NCI-H446 treated with DMSO at 0.1 percent for 48 hours (cell line): Measurements from ENCODE around the gene INSIG1.

Experiments used
- DNase-seq: peaks from one replicate; lab custom pipeline; 2025; lab: John Stamatoyannopoulos, UW

INSIG1 gene

GRCh38 chr7:155285423-155285822, 12.3 kb upstream of the INSIG1 start:
- DNase-seq: no peak

GRCh38 chr7:155285833-155286232, 11.8 kb upstream of the INSIG1 start:
- no peak for DNase-seq

GRCh38 chr7:155286686-155287085, 11.0 kb upstream of the INSIG1 start:
- no peak for DNase-seq

GRCh38 chr7:155287284-155287935, 10.3 kb upstream of the INSIG1 start:
- DNase-seq: no peak

DNA sequence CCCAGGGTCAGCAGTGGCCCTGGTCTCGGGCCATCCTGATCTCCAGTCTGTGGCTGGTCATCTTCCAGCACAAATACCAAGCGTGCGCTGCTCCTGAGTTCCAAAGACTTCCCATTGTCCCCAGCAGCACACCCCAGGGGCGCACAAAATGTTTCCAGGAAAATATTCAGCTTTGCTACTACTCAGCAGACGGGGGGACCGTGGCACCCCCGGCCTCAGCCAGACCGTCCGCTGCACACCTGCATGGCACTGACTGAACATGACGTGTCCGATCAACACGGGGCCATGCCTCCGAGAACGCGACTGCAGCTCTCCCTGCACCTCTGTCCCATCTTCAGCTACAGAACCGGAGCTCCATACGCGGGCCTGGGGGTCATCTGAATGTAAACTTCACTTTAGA, 9.6 kb upstream of the INSIG1 start:
- DNase-seq: no peak

- no peak for DNase-seq
Observed at GRCh38 chr7:155289107-155289506, 8.6 kb upstream of the INSIG1 start.

DNA sequence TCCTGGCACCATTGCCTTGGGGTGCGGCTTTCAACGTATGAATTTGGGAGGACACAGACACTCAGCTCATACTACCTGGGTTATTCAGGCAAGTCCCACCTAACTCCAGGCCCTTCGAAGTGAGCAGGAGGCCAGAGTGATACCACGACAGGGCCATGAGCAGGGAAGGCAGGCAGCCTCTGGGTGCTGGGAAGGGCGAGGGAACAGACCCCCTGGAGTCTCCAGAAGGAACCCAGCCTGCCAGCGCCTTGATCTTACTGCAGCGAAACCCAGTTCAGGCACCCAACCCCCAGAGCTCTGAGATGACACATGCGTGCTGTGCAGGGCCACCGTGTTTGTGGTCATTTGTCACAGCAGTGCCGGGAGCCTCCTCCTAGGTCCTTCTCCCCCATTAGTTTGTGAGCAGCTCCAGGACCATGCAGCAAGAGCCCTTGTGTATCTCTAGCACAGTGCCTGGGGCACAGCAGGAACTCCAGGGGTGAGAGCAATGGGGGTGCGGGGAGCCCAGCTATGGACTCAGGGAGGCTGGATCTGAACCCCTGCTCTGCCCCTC, 7.7 kb upstream of the INSIG1 start:
- DNase-seq: no peak

DNA sequence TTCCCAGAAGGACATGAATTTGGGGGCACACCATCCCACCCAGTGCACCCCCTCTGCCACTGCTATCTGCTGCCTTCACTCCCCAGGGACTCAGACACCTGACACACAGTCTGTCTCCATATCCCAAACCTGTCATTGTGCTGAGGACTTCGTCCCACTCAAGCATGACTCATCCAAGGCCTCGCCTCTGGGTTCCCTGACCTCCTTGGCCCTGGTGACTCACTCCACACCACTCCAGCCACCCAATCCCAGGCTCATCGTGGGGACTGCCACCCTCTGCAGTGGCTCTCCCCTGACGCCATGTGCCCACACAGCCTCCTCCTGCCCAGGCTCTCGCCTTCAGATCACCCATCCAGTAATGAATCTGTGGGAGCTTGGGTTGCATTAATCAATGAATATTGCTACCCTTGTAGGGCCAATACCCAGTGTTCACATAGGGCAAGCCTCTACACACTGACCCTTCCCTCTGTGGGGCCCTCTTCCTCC, 6.6 kb upstream of the INSIG1 start:
- DNase-seq: no peak

DNA sequence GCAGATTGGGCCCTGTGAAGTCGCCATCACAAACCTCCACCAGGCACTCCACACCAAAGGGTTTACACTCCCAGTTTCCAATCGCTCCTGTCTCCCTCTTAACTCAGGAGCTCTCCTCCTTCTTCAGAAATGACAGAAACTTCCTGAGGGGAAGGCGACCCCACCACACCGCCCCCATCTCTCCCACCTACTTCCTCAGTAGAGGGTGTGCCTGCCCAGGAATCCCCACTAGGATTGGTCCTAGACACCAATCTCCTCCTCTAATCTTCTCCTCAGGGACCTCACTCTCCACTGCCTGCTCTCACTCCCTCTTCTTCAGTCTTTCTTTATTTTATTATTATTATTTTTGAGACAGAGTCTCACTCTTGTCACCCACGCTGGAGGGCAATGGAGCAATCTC, 5.9 kb upstream of the INSIG1 start:
- DNase-seq: no peak

DNA sequence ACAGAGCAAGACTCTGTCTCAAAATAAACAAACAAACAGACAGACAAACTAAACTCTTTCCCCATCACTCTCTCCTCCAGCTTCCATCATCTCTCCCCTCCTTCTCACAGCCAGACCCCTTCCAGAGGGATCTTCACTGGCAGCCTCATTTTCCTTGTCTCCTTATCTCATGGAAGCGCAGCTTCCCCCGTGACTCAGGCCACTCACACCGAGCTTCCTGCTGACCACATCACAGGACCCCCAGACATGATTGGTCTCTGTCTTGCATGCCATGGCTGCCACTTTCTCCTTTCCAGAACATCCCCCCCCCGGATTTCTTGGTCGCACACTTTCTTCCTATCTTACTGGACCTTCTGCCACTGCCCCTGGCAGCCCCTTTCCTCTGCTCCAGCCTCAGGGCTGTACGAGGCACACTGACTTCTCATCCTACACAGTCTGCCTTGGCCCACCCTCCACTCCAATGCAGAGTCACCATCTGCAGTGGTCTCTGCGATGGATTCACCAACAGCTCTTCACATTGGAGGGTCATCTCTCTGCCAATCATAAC, 4.9 kb upstream of the INSIG1 start:
- no peak for DNase-seq

DNA sequence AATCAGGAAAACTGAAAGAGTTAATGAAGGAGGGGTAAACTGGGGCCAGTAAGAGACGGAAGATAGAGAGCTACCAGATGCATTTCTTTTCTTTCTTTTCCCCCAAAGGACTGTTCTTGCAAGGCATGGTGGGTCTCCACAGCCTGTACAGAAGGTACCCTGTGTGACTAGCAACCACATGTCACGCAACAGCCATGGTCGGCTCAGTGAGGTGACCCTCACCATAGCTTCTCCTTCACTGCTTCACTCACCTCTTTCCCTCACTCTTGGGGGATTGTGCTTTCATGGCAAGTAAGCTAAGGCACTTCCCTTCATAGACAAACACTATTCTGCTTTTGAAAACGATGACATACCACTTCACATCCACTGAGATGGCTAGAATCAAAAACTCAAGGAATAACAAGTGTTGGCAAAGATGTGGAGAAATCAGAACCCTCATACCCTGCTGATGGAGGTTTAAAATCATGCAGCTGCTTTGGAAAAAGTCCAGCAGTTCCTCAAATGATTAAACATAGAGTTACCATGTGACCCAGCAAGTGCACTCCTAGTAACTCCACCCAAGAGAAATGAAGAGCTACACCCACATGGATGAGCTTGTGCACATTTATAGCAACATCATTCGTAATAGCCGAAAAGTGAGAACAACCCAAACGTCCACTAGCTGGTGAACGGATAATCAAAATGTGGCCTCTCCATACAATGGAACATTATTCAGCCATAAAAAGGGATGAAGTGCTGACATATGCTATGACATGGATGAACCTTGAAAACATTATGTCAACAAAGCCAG, 3.8 kb upstream of the INSIG1 start:
- no peak for DNase-seq

GRCh38 chr7:155294511-155294778, 3.2 kb upstream of the INSIG1 start:
- no peak for DNase-seq

GRCh38 chr7:155295511-155295910, 2.2 kb upstream of the INSIG1 start:
- no peak for DNase-seq

DNA sequence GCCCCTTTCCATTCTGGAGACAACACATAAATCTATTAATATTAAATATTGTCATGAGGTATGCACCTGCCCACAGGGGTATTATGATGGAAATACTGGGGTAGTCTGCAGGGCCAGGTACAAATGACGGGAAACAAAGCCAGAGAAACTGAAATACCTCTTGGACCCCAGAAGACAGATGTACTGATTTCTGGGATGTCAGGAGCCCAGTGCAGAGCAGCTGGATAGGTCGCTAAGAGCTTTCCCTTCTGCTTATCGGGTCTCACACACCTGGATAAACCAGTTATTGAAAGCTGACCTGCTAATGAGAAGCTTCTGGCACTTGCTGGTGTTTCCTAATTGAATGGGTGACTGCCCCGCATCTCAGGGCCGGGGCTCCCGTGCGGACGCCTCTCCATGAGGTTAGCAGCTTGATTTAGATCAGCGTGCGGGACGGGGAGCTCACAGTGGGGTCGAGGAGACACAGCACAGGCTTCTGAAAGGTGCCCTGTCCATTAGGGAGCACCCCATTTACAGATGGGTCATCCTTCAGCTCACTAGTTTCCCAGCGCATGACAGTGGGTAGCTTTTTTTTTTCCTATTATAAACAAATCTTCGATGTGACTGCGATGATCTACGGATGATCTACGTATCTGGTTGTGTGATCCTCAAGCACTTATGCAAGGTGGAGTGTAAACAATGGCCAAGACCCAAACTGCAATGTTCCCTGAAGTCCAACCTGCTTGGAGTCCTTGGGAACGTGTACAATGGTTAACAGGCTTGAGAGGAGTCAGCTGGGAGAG, 1.5 kb upstream of the INSIG1 start:
- no peak for DNase-seq

- DNase-seq: no peak
Observed at GRCh38 chr7:155296788-155297516, 726 bp upstream of the INSIG1 start.

- DNase-seq: no peak
Observed at GRCh38 chr7:155298288-155298833, 683 bp downstream of the INSIG1 start.

GRCh38 chr7:155298834-155299534, 1.3 kb downstream of the INSIG1 start:
- peak; percentile 93 for DNase-seq

DNA sequence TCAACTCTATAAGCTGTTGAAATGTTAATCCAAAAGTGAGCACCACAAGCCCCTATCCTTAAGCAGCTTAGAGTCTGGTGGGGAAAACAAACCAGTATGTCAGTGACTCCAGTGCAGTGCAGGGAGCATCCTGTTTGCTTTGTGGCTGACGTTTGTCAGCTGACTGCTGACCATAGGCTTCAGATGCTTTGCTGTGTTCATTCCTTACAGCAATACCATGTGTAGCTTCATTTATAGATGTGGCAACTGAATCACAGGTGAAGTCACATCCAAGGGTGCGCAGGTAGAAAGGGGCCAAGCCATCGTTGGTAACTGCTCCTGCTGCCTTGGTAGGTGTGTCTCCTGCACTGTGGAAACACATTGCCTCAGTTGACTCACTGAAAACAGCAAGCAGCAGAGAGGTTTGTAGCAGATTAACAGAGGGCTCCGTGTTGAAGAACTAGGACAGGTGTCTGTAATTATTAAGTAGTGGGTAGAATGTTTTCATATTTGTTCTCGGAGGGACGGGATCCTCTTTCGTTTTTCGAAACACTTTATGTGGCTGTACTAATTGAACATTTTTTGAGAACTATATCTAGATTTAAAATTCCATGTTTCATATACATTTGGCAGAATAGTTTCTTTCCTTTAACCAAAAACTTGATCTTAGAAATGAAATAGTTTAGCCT, 2.0 kb downstream of the INSIG1 start:
- no peak for DNase-seq

- no peak for DNase-seq
Observed at GRCh38 chr7:155300641-155301452, 3.2 kb downstream of the INSIG1 start.
